H1 (cell line): ENCODE measurements around the gene CDK7. TPM values are rescaled to one million over a fixed set of nuclear protein-coding genes. Genes with fewer than 3 reads are reported as not detected.

Experiments
- CTCF ChIA-PET: fragments of 300-600 bp; sonication (Branson Sonifier 250); formaldehyde crosslinking; loops from one replicate; lab custom pipeline; 2021; ENCODE audit not compliant: partially characterized antibody; lab: Charles Lee
- POLR2A ChIA-PET: fragments of 300-600 bp; sonication (Branson Sonifier 250); formaldehyde crosslinking; loops from one replicate; lab custom pipeline; 2021; ENCODE audit warnings: inconsistent platforms; ENCODE audit not compliant: partially characterized antibody; lab: Charles Lee
- DNase-seq, 2 experiments: peaks; one replicate each; pipeline versions ENCODE4 v3.0.0 to v3.0.0-alpha.2; 2010 to 2022; ENCODE audit warnings: low spot score in 2 of 2, low read depth in 1 of 2, mixed read lengths in 1 of 2
- FAIRE-seq: peaks from 2 replicates; lab custom pipeline; 2011; peaks lifted over from hg19 to GRCh38; lab: Jason Lieb, UNC
- H2AFZ ChIP-seq: 2 replicates; pipeline ENCODE4 v1.8.1; 2012; ENCODE audit warnings: low read length, inconsistent platforms
- H2AK5ac ChIP-seq: 2 replicates; pipeline ENCODE4 v1.6.1; 2013; ENCODE audit warnings: low read depth, low read length
- H2BK120ac ChIP-seq: replicated peaks from 2 replicates; pipeline ENCODE3; 2013; ENCODE audit warnings: low read depth, low read length, inconsistent platforms
- H2BK12ac ChIP-seq: 2 replicates; pipeline ENCODE4 v1.6.1; 2013; ENCODE audit warnings: low read depth, low read length
- H2BK15ac ChIP-seq: 2 replicates; pipeline ENCODE4 v1.6.1; 2013; ENCODE audit warnings: low read length
- H2BK20ac ChIP-seq: 2 replicates; pipeline ENCODE4 v1.6.1; 2013; ENCODE audit warnings: low read length
- H2BK5ac ChIP-seq: 2 replicates; pipeline ENCODE4 v1.6.1; 2013; ENCODE audit warnings: low read depth, low read length
- H3K14ac ChIP-seq: 2 replicates; pipeline ENCODE4 v1.6.1; 2013; ENCODE audit warnings: inconsistent platforms; ENCODE audit not compliant: insufficient read length
- H3K18ac ChIP-seq: 2 replicates; pipeline ENCODE4 v1.6.1; 2013; ENCODE audit warnings: low read length; ENCODE audit errors: extremely low read depth
- H3K23ac ChIP-seq: 2 replicates; pipeline ENCODE4 v1.6.1; 2013; ENCODE audit warnings: inconsistent platforms; ENCODE audit not compliant: insufficient read length
- H3K23me2 ChIP-seq: 2 replicates; pipeline ENCODE4 v1.6.1; 2013; ENCODE audit warnings: low read depth, low read length
- H3K27ac ChIP-seq: 2 replicates; pipeline ENCODE4 v1.6.1; 2011; ENCODE audit warnings: low read depth, low read length, inconsistent platforms
- H3K27me3 ChIP-seq, 4 experiments: replicated peaks in 1 of 4; 1 replicate in 1 of 4; 2 replicates in 3 of 4; pipeline versions ENCODE4 v1.6.1 to v1.8.1; 2011 to 2013; ENCODE audit warnings: low read length in 3 of 4, mild to moderate bottlenecking in 3 of 4, inconsistent platforms in 2 of 4, mixed read lengths in 2 of 4, moderate library complexity in 1 of 4; ENCODE audit not compliant: control insufficient read depth in 3 of 4, insufficient read depth in 3 of 4; ENCODE audit errors: extremely low read depth in 1 of 4
- H3K36me3 ChIP-seq, 4 experiments: 2 replicates each; pipeline versions ENCODE4 v1.6.1 to v1.8.1; 2011 to 2013; ENCODE audit warnings: mild to moderate bottlenecking in 4 of 4, low read length in 3 of 4, moderate library complexity in 2 of 4, control low read depth in 1 of 4, inconsistent platforms in 1 of 4; ENCODE audit not compliant: insufficient read depth in 4 of 4, control insufficient read depth in 2 of 4
- H3K4ac ChIP-seq: replicated peaks from 2 replicates; pipeline ENCODE3; 2013; ENCODE audit warnings: low read length, low read depth, mixed read lengths, inconsistent platforms; ENCODE audit not compliant: insufficient read length
- H3K4me1 ChIP-seq, 4 experiments: replicated peaks in 1 of 4; 1 replicate in 1 of 4; 2 replicates in 3 of 4; pipeline versions ENCODE4 v1.6.1 to v1.8.1; 2011 to 2013; ENCODE audit warnings: low read length in 3 of 4, inconsistent platforms in 2 of 4, mixed read lengths in 1 of 4; ENCODE audit not compliant: insufficient read depth in 4 of 4, control insufficient read depth in 3 of 4
- H3K4me2 ChIP-seq, 2 experiments: 2 replicates each; pipeline versions ENCODE4 v1.6.1 to v1.8.1; 2011 to 2013; ENCODE audit warnings: low read depth in 2 of 2, low read length in 2 of 2, control low read depth in 1 of 2, inconsistent platforms in 1 of 2, mild to moderate bottlenecking in 1 of 2; ENCODE audit not compliant: insufficient read depth in 1 of 2
- H3K4me3 ChIP-seq, 4 experiments: fragments of 200-600, 300-600 bp in 1 of 4; sonication (generic), shearing (Covaris generic), sonication (Bioruptor Twin) in 1 of 4; 2 replicates each; pipeline versions ENCODE4 v1.5.1 to v1.8.1; 2011 to 2016; ENCODE audit warnings: low read length in 4 of 4, low read depth in 3 of 4, control low read depth in 2 of 4, inconsistent platforms in 2 of 4, mild to moderate bottlenecking in 2 of 4, mixed read lengths in 1 of 4, moderate library complexity in 1 of 4; ENCODE audit not compliant: insufficient read depth in 2 of 4; ENCODE audit errors: extremely low read depth in 1 of 4
- H3K56ac ChIP-seq: replicated peaks from 2 replicates; pipeline ENCODE3; 2013; ENCODE audit warnings: low read depth, mild to moderate bottlenecking, mixed read lengths, low read length, inconsistent platforms; ENCODE audit not compliant: insufficient read length
- H3K79me1 ChIP-seq: 2 replicates; pipeline ENCODE4 v1.6.1; 2013; ENCODE audit warnings: low read depth, low read length, control low read depth
- H3K79me2 ChIP-seq, 2 experiments: 2 replicates each; pipeline versions ENCODE4 v1.6.1 to v1.8.1; 2012 to 2013; ENCODE audit warnings: low read length in 2 of 2, mild to moderate bottlenecking in 2 of 2, inconsistent platforms in 1 of 2; ENCODE audit not compliant: insufficient read depth in 2 of 2, control insufficient read depth in 1 of 2
- H3K9ac ChIP-seq, 4 experiments: replicated peaks in 1 of 4; 1 replicate in 1 of 4; 2 replicates in 3 of 4; pipeline versions ENCODE4 v1.6.1 to v1.8.1; 2011 to 2013; ENCODE audit warnings: low read depth in 3 of 4, low read length in 3 of 4, control low read depth in 2 of 4, mild to moderate bottlenecking in 2 of 4, moderate library complexity in 2 of 4, inconsistent platforms in 1 of 4; ENCODE audit errors: extremely low read depth in 1 of 4
- H3K9me3 ChIP-seq, 2 experiments: 2 replicates each; pipeline versions ENCODE4 v1.6.1 to v1.8.1; 2012 to 2013; ENCODE audit warnings: mild to moderate bottlenecking in 2 of 2, moderate library complexity in 2 of 2, control low read depth in 1 of 2, inconsistent platforms in 1 of 2, low read depth in 1 of 2, low read length in 1 of 2, mixed read lengths in 1 of 2; ENCODE audit not compliant: insufficient read depth in 2 of 2
- H4K20me1 ChIP-seq, 2 experiments: replicated peaks in 1 of 2; 2 replicates each; pipeline versions ENCODE3 to v1.8.1; 2011 to 2013; ENCODE audit warnings: inconsistent platforms in 2 of 2, low read length in 2 of 2, mild to moderate bottlenecking in 1 of 2; ENCODE audit not compliant: insufficient read depth in 2 of 2, control insufficient read depth in 1 of 2
- H4K5ac ChIP-seq: 2 replicates; pipeline ENCODE4 v1.6.1; 2013; ENCODE audit warnings: low read length, low read depth, mixed read lengths, inconsistent platforms; ENCODE audit not compliant: insufficient read length
- H4K8ac ChIP-seq: 2 replicates; pipeline ENCODE4 v1.8.0; 2013; ENCODE audit warnings: mild to moderate bottlenecking, moderate library complexity, low read length, inconsistent platforms; ENCODE audit not compliant: insufficient read depth; ENCODE audit errors: extremely low read depth
- H4K91ac ChIP-seq: replicated peaks from 2 replicates; pipeline ENCODE3; 2013; ENCODE audit warnings: low read length, mixed read lengths, inconsistent platforms; ENCODE audit not compliant: insufficient read length
- CBX8 ChIP-seq: fragments of 300-800, 300-1000 bp; sonication (generic); IDR thresholded peaks from 2 replicates; pipeline ENCODE4 v1.7.1; 2016; ENCODE audit warnings: low read depth, low read length, borderline replicate concordance
- CTBP2 ChIP-seq: IDR thresholded peaks from 2 replicates; pipeline ENCODE4 v1.7.0; 2011; ENCODE audit warnings: borderline replicate concordance, mild to moderate bottlenecking, moderate library complexity, mixed read lengths, low read length; ENCODE audit not compliant: insufficient read depth, insufficient read length
- EP300 ChIP-seq, 2 experiments: IDR thresholded peaks; 1 replicate in 1 of 2; 2 replicates in 1 of 2; pipeline ENCODE4 v1.6.1; 2011 to 2012; ENCODE audit warnings: low read depth in 2 of 2, low read length in 2 of 2, mild to moderate bottlenecking in 2 of 2, borderline replicate concordance in 1 of 2, inconsistent platforms in 1 of 2, moderate library complexity in 1 of 2
- POU5F1 ChIP-seq: IDR thresholded peaks from 2 replicates; pipeline ENCODE4 v1.6.1; 2011; ENCODE audit warnings: low read depth, mild to moderate bottlenecking, low read length, moderate library complexity
- RNF2 ChIP-seq: fragments of 200-900, 300-1000 bp; sonication (generic); IDR thresholded peaks from 2 replicates; pipeline ENCODE4 v1.7.1; 2016; ENCODE audit warnings: borderline replicate concordance, low read depth, mild to moderate bottlenecking, antibody characterized with exemption, low read length; ENCODE audit not compliant: poor library complexity, severe bottlenecking; ENCODE audit errors: missing control alignments
- SP1 ChIP-seq: IDR thresholded peaks from 2 replicates; pipeline ENCODE4 v1.6.1; 2011; ENCODE audit warnings: low read depth, low read length
- TAF1 ChIP-seq: IDR thresholded peaks from 2 replicates; pipeline ENCODE4 v1.6.1; 2011; ENCODE audit warnings: mild to moderate bottlenecking, low read depth, low read length
- TBP ChIP-seq: IDR thresholded peaks from 2 replicates; pipeline ENCODE4 v1.6.1; 2011; ENCODE audit warnings: low read depth, low read length, improper control_type of control experiment
- TCF12 ChIP-seq: IDR thresholded peaks from 2 replicates; pipeline ENCODE4 v1.6.1; 2011; ENCODE audit warnings: low read depth, mild to moderate bottlenecking, low read length
- WGBS, 2 experiments: shearing (Covaris generic) in 1 of 2; methylation state at CpG; one replicate each; pipeline versions ENCODE4 v1.1.6 to v1.1.7; 2013 to 2015; ENCODE audit warnings: low lambda C conversion rate in 2 of 2, mixed read lengths in 2 of 2, inconsistent platforms in 1 of 2, low coverage in 1 of 2, missing lambda C conversion rate in 1 of 2; ENCODE audit not compliant: insufficient replicate concordance in 2 of 2, insufficient coverage in 1 of 2, insufficient read length in 1 of 2; ENCODE audit errors: extremely low coverage in 1 of 2, missing lambda C conversion rate in 1 of 2; 5-methylcytosine and 5-hydroxymethylcytosine counted together
- polyA plus RNA-seq, 7 experiments: library from polyadenylated mRNA; depleted of rRNA in 3 of 7; stranded (reverse) in 5 of 7; unstranded in 2 of 7; fragments of >200 nt in 5 of 7; fragments of 200-250 nt in 2 of 7; gene quantifications; 1 replicate in 5 of 7; 2 replicates in 1 of 7; 4 replicates in 1 of 7; pipeline versions ENCODE4 v1.2.1 to v1.2.3, GENCODE V29; 2011 to 2013; ENCODE audit warnings: missing spikeins in 2 of 7, mixed read lengths in 2 of 7
- total RNA-seq: library from RNA; stranded (reverse); fragmentation: NEBNext Ultra II Directional; extraction: Animal tissue kit (Norgen Biotek cat#: 25700); gene quantifications from 2 replicates; pipeline ENCODE4 v1.2.1, GENCODE V29; 2021
- TF ChIP-seq, protein P1 (sequence below): IDR thresholded peaks from 2 replicates; pipeline ENCODE4 v1.6.1; 2011; ENCODE audit warnings: low read length, improper control_type of control experiment

CDK7 gene
- total and polyA plus RNA-seq, 2 of the 8 experiments (the other 6 are each of a cell fraction or from before 2014, with no cell fraction given) = 39.9 to 63.4 TPM

DNA sequence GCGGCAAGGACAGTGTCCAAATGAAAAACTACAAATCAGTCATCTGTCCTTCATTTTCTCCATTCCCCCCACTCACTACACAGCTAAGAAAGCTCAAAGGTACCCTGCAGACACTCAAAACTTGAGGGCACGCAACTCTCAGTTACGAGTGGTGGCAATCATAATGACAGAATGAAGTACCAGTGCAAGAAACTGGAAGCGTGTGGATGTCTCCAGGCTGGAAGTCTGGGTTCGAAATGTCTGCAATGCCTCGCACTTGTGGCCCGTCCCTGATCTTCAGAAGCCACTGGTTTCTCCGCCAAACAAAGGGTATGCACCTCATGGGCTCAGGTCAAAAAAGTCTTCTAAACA is 45.9 kb upstream of the CDK7 start:
- POLR2A ChIA-PET = interaction anchor here (0.6 to 3.9 kb wide), 16 partner anchors 10 to 226 kb away, joined by 3 to 34 read pairs (median 8); partner anchors contain the start of genes CCNB1, CDK7, MARVELD2 and SLC30A5
- no peaks in the 10 kb centered on the region for H3K27me3 ChIP-seq
- FAIRE-seq = no peak
- H3K36me3 ChIP-seq = peaks cover 7 to 23% (median 14%) of the 10 kb centered on the region in 4 experiments
- H3K4me3 ChIP-seq = peak overlapping the region; percentile 84 to 96 (median 92)
- H4K5ac ChIP-seq = no peak overlapping the region
- 34% methylated on average over 8 of the region's 8 CpGs; no CpG with 5 or more reads in 1 of the 2 experiments for WGBS, 2 experiments
- no peak overlapping the region for H3K14ac ChIP-seq
- no peaks in the 10 kb centered on the region for H3K9me3 ChIP-seq
- H4K8ac ChIP-seq = no peak overlapping the region
- H3K27ac ChIP-seq = peak overlapping the region; percentile 98
- peaks cover 3% of the 10 kb centered on the region for H3K79me1 ChIP-seq
- H2BK120ac ChIP-seq = no peak overlapping the region
- H4K20me1 ChIP-seq = no peaks in the 10 kb centered on the region
- peak overlapping the region; percentile 84 to 99 (median 96) for H3K9ac ChIP-seq
- no peak overlapping the region for H3K18ac ChIP-seq
- CTCF ChIA-PET = interaction anchor here (1.7 kb wide), 1 partner anchor 11 kb away, joined by 6 read pairs; no protein-coding TSS in a partner anchor
- H2BK5ac ChIP-seq = peak overlapping the region; percentile 89
- H2AK5ac ChIP-seq = no peak overlapping the region
- H3K4me2 ChIP-seq = peak overlapping the region; percentile 81 to 86
- H2AFZ ChIP-seq = peak overlapping the region; percentile 99
- H2BK15ac ChIP-seq = no peak overlapping the region
- peaks cover 8% of the 10 kb centered on the region; the same call in 1 of the 2 replicates for H3K23me2 ChIP-seq
- H4K91ac ChIP-seq = no peak overlapping the region
- no peak overlapping the region; the same call in 1 of the 2 replicates for H2BK12ac ChIP-seq
- no peaks in the 10 kb centered on the region for H3K4me1 ChIP-seq
- no peak overlapping the region for H3K23ac ChIP-seq
- H3K4ac ChIP-seq = no peak overlapping the region
- no peak for DNase-seq
- H3K79me2 ChIP-seq = peaks cover 0 to 13% of the 10 kb centered on the region in 2 experiments; a peak in 1 of 4 replicates
- H2BK20ac ChIP-seq = no peak overlapping the region
- no peak overlapping the region for H3K56ac ChIP-seq
- TF ChIP-seq TAF1 (no peak), CBX8 (no peak), TCF12 (no peak), EP300 (IDR thresholded peaks at IDR 0.05; ENCODE audit: borderline replicate concordance in 1 of 2, low read depth in 2 of 2, low read length in 2 of 2) (no peak), RNF2 (no peak), CTBP2 (no peak), SP1 (no peak), TBP (no peak), POU5F1 (no peak)
- TF ChIP-seq, protein P1, sequence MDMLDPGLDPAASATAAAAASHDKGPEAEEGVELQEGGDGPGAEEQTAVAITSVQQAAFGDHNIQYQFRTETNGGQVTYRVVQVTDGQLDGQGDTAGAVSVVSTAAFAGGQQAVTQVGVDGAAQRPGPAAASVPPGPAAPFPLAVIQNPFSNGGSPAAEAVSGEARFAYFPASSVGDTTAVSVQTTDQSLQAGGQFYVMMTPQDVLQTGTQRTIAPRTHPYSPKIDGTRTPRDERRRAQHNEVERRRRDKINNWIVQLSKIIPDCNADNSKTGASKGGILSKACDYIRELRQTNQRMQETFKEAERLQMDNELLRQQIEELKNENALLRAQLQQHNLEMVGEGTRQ = no peak
